ENCODE results near the gene MIF4GD.

Gene MIF4GD

GRCh38 chr17:75270218-75270965 lies 639 bp downstream of the MIF4GD start:
- peak overlapping the region; percentile 79 to 98 (median 89) for H3K4me3 ChIP-seq
- TF ChIP-seq Cebpa-rat (IDR thresholded peaks at IDR 0.05) = peak in 6 of 11 experiments; percentile 27 to 77 (median 54); a peak in 5 of 22 replicates
- H4K20me1 ChIP-seq = peaks cover 12 to 51% (median 29%) of the 10 kb centered on the region in 11 experiments; a peak in 19 of 22 replicates
- no peaks in the 10 kb centered on the region for H3K27me3 ChIP-seq
- peak overlapping the region; percentile 87 to 98 (median 95) for H3K9ac ChIP-seq
- H3K4me1 ChIP-seq = peaks cover 35 to 78% (median 62%) of the 10 kb centered on the region in 10 experiments
- peaks cover 44 to 58% (median 53%) of the 10 kb centered on the region in 11 experiments for H3K36me3 ChIP-seq
- peak overlapping the region; percentile 93 to 100 (median 99) for H3K4me2 ChIP-seq
- no peaks in the 10 kb centered on the region for H3K9me3 ChIP-seq (replicated peaks in 1 of 11)
- peak overlapping the region; percentile 83 to 98 (median 93) for H3K27ac ChIP-seq

- H3K4me1 ChIP-seq = peaks cover 35 to 81% (median 62%) of the 10 kb centered on the region in 10 experiments
These were observed 1.2 kb downstream of the MIF4GD start for GRCh38 chr17:75269844-75270217.

GRCh38 chr17:75267411-75268232 lies 3.4 kb downstream of the MIF4GD start:
- peak overlapping the region in 1 of 10 experiments; percentile 0; a peak in 1 of 20 replicates for H3K4me3 ChIP-seq
- H3K4me2 ChIP-seq = peak overlapping the region in 5 of 11 experiments; percentile 95 to 100 (median 99); a peak in 11 of 22 replicates
- H3K9me3 ChIP-seq (replicated peaks in 1 of 11) = no peaks in the 10 kb centered on the region
- no peak for TF ChIP-seq Cebpa-rat (IDR thresholded peaks at IDR 0.05)
- peak overlapping the region in 4 of 11 experiments; percentile 1 to 44 (median 12); a peak in 3 of 22 replicates for H3K27ac ChIP-seq
- H3K27me3 ChIP-seq = no peaks in the 10 kb centered on the region
- H3K4me1 ChIP-seq = peaks cover 38 to 79% (median 64%) of the 10 kb centered on the region in 10 experiments
- H3K9ac ChIP-seq = peak overlapping the region in 4 of 11 experiments; percentile 3 to 47 (median 14); a peak in 3 of 22 replicates
- H4K20me1 ChIP-seq = peaks cover 6 to 32% (median 13%) of the 10 kb centered on the region in 11 experiments; a peak in 19 of 22 replicates
- H3K36me3 ChIP-seq = peaks cover 37 to 58% (median 51%) of the 10 kb centered on the region in 11 experiments

More at GRCh38 chr17:75269844-75270217, 1.2 kb downstream of the MIF4GD start:
- no peak for TF ChIP-seq Cebpa-rat (IDR thresholded peaks at IDR 0.05)
- no peaks in the 10 kb centered on the region for H3K27me3 ChIP-seq
- H4K20me1 ChIP-seq = peaks cover 12 to 51% (median 30%) of the 10 kb centered on the region in 11 experiments; a peak in 19 of 22 replicates
- H3K9me3 ChIP-seq (replicated peaks in 1 of 11) = no peaks in the 10 kb centered on the region
- H3K27ac ChIP-seq = peak overlapping the region; percentile 83 to 98 (median 93)
- peak overlapping the region; percentile 93 to 100 (median 99) for H3K4me2 ChIP-seq
- H3K4me3 ChIP-seq = peak overlapping the region; percentile 79 to 98 (median 89)
- H3K9ac ChIP-seq = peak overlapping the region; percentile 87 to 98 (median 95)
- H3K36me3 ChIP-seq = peaks cover 44 to 58% (median 53%) of the 10 kb centered on the region in 11 experiments

- Histone ChIP-seq H3K27me3 (no peaks in the 10 kb centered on the region), H4K20me1 (peaks cover under 1 to 26% (median 7%) of the 10 kb centered on the region in 11 experiments; a peak in 17 of 22 replicates), H3K27ac (peak overlapping the region in 3 of 11 experiments; percentile 1 to 22 (median 8); a peak in 2 of 22 replicates), H3K9ac (peak overlapping the region in 3 of 11 experiments; percentile 3 to 16 (median 11); a peak in 3 of 22 replicates), H3K4me3 (no peak overlapping the region; a peak in 1 of 20 replicates), H3K4me1 (peaks cover 36 to 79% (median 62%) of the 10 kb centered on the region in 10 experiments), H3K4me2 (peak overlapping the region in 5 of 11 experiments; percentile 95 to 100 (median 99); a peak in 10 of 22 replicates), H3K9me3 (replicated peaks in 1 of 11) (no peaks in the 10 kb centered on the region), H3K36me3 (peaks cover 33 to 53% (median 48%) of the 10 kb centered on the region in 11 experiments)
- no peak for TF ChIP-seq Cebpa-rat (IDR thresholded peaks at IDR 0.05)
These were observed 3.9 kb downstream of the MIF4GD start for GRCh38 chr17:75267153-75267410.

- Histone ChIP-seq H4K20me1 (peaks cover 0 to 24% (median 5%) of the 10 kb centered on the region in 11 experiments; a peak in 8 of 22 replicates), H3K27ac (peak overlapping the region in 2 of 11 experiments; percentile 1 to 22; a peak in 1 of 22 replicates), H3K4me3 (no peak overlapping the region), H3K9ac (peak overlapping the region in 4 of 11 experiments; percentile 3 to 11 (median 6); a peak in 5 of 22 replicates), H3K27me3 (no peaks in the 10 kb centered on the region), H3K36me3 (peaks cover 33 to 53% (median 48%) of the 10 kb centered on the region in 11 experiments), H3K9me3 (replicated peaks in 1 of 11) (no peaks in the 10 kb centered on the region), H3K4me2 (peak overlapping the region in 6 of 11 experiments; percentile 8 to 100 (median 98); a peak in 8 of 22 replicates), H3K4me1 (peaks cover 31 to 73% (median 57%) of the 10 kb centered on the region in 10 experiments)
- no peak for TF ChIP-seq Cebpa-rat (IDR thresholded peaks at IDR 0.05)
These were observed 4.5 kb downstream of the MIF4GD start for GRCh38 chr17:75266316-75267152.

DNA sequence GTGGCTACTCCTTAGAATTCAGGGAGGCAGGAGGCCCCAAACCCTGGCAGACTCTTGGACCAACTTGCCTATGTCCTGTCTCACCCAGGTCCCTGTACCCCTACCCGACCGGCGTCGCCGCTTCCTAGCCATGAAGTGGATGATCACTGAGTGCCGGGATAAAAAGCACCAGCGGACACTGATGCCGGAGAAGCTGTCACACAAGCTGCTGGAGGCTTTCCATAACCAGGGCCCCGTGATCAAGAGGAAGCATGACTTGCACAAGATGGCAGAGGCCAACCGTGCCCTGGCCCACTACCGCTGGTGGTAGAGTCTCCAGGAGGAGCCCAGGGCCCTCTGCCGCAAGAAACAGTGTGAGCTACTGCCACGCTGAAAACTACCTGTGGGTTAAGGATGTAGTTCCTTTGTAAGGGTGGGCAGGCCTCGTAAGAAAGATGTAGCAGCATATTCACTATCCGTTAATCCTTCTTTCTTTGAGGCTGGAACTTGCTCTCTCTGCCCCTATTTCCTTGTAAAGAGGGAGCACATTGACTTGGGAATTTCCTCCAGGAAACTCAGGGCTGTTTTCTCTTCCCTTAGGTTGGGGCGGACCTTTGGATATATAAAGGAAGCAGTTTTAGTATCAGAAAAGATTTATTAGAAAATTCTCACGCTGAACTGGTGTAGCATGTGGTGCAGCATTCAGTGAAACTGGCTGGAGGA lies 5.3 kb downstream of the MIF4GD start:
- Histone ChIP-seq H3K27me3 (no peaks in the 10 kb centered on the region), H3K4me1 (peaks cover 31 to 70% (median 56%) of the 10 kb centered on the region in 10 experiments), H3K9me3 (replicated peaks in 1 of 11) (no peaks in the 10 kb centered on the region), H3K27ac (peak overlapping the region in 2 of 11 experiments; percentile 5 to 22; a peak in 1 of 22 replicates), H3K4me3 (no peak overlapping the region), H4K20me1 (peaks cover 0 to 24% (median 5%) of the 10 kb centered on the region in 11 experiments; a peak in 9 of 22 replicates), H3K4me2 (peak overlapping the region in 3 of 11 experiments; percentile 95 to 99 (median 98); a peak in 5 of 22 replicates), H3K9ac (peak overlapping the region in 3 of 11 experiments; percentile 6 to 19 (median 18); a peak in 3 of 22 replicates), H3K36me3 (peaks cover 33 to 53% (median 48%) of the 10 kb centered on the region in 11 experiments)
- TF ChIP-seq Cebpa-rat (IDR thresholded peaks at IDR 0.05) = no peak

DNA sequence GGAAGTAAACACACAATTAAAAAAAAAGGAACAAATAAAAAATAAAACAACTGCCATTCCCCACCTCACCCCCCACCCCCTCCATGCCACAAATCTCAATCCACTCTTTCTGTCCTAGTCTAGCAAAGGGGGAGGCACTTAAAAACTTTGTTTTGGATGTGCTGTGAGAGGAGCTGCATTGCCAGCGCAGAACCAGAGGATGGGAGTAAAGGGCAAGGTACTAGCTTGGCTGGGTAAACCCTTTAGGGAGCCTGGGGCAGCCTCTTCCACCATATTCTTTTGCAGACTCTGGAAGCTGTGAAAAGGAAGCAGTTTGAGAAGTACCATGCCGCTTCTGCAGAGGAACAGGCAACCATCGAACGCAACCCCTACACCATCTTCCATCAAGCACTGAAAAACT lies 8.0 kb downstream of the MIF4GD start:
- peak overlapping the region; percentile 85 to 98 (median 88); a peak in 18 of 20 replicates for H3K4me3 ChIP-seq
- H3K4me2 ChIP-seq = peak overlapping the region; percentile 82 to 98 (median 95)
- H3K27me3 ChIP-seq = no peaks in the 10 kb centered on the region
- peaks cover 33 to 65% (median 49%) of the 10 kb centered on the region in 11 experiments for H3K36me3 ChIP-seq
- H3K9ac ChIP-seq = peak overlapping the region; percentile 95 to 99 (median 99); a peak in 21 of 22 replicates
- TF ChIP-seq Cebpa-rat (IDR thresholded peaks at IDR 0.05) = no peak
- H3K4me1 ChIP-seq = peaks cover 27 to 72% (median 52%) of the 10 kb centered on the region in 10 experiments
- peaks cover 0 to 44% (median 18%) of the 10 kb centered on the region in 11 experiments; a peak in 10 of 22 replicates for H4K20me1 ChIP-seq
- H3K9me3 ChIP-seq (replicated peaks in 1 of 11) = no peaks in the 10 kb centered on the region
- peak overlapping the region in 7 of 11 experiments; percentile 95 to 99 (median 97); a peak in 11 of 22 replicates for H3K27ac ChIP-seq
